Caco-2 (cell line): ENCODE results near the gene AOPEP. TPM values are rescaled to one million over a fixed set of nuclear protein-coding genes. Genes with fewer than 3 reads are reported as not detected.
A peak's percentile ranks its signal among the peaks of the same experiment; 100 is the strongest.

ENCODE experiments used
- BruUV-seq: library from RNA; stranded (reverse); fragments of 400-500 nt; replicated peaks from 2 replicates; lab custom pipeline; 2021; lab: Mats Ljungman, UMichigan
- CTCF ChIA-PET: fragments of 300-600 bp; sonication (Branson Sonifier 250); formaldehyde crosslinking; loops from one replicate; lab custom pipeline; 2022; ENCODE audit warnings: antibody characterized with exemption; lab: Charles Lee
- POLR2A ChIA-PET: fragments of 300-600 bp; sonication (Branson Sonifier 250); formaldehyde crosslinking; loops from one replicate; lab custom pipeline; 2022; ENCODE audit warnings: antibody characterized with exemption; lab: Charles Lee
- DNase-seq, 2 experiments: peaks; one replicate each; pipeline versions ENCODE4 v3.0.0 to v3.0.0-alpha.2; 2020 to 2022
- H3K27me3 ChIP-seq: replicated peaks from 2 replicates; pipeline ENCODE4 v1.6.0; 2011; ENCODE audit warnings: low read length; ENCODE audit not compliant: control insufficient read depth, insufficient read depth
- H3K36me3 ChIP-seq: 2 replicates; pipeline ENCODE4 v1.5.1; 2011; ENCODE audit warnings: low read length; ENCODE audit not compliant: control insufficient read depth, insufficient read depth
- H3K4me1 ChIP-seq: fragments of 250-450 bp; sonication (Bioruptor Pico); 2 replicates; pipeline ENCODE4 v1.5.1; 2020; ENCODE audit warnings: mild to moderate bottlenecking
- H3K4me3 ChIP-seq: 2 replicates; pipeline ENCODE4 v1.5.1; 2011; ENCODE audit warnings: low read depth, mild to moderate bottlenecking, control low read depth, low read length
- H3K9me3 ChIP-seq: fragments of 250-450 bp; sonication (Bioruptor Pico); 2 replicates; pipeline ENCODE4 v1.5.1; 2020; ENCODE audit warnings: mild to moderate bottlenecking, moderate library complexity
- H3K27ac Mint-ChIP-seq: one replicate; pipeline ENCODE4 v1.8.0; 2022; ENCODE audit warnings: mixed read lengths; ENCODE audit not compliant: unreplicated experiment
- H3K27me3 Mint-ChIP-seq: one replicate; pipeline ENCODE4 v1.8.0; 2022; ENCODE audit warnings: mixed read lengths; ENCODE audit not compliant: insufficient read depth, unreplicated experiment
- H3K36me3 Mint-ChIP-seq: one replicate; pipeline ENCODE4 v1.8.0; 2022; ENCODE audit warnings: mild to moderate bottlenecking, mixed read lengths; ENCODE audit not compliant: insufficient read depth, unreplicated experiment
- H3K4me1 Mint-ChIP-seq: one replicate; pipeline ENCODE4 v1.8.0; 2022; ENCODE audit warnings: low read depth, mixed read lengths; ENCODE audit not compliant: unreplicated experiment
- H3K4me3 Mint-ChIP-seq: one replicate; pipeline ENCODE4 v1.8.0; 2022; ENCODE audit warnings: mild to moderate bottlenecking, moderate library complexity, mixed read lengths; ENCODE audit not compliant: unreplicated experiment
- H3K9me3 Mint-ChIP-seq: one replicate; pipeline ENCODE4 v1.8.0; 2022; ENCODE audit warnings: mixed read lengths; ENCODE audit not compliant: unreplicated experiment
- CTCF ChIP-seq, 2 experiments: fragments of 200-600 bp in 1 of 2; IDR thresholded peaks; 1 replicate in 1 of 2; 2 replicates in 1 of 2; pipeline versions ENCODE4 v1.5.1 to v1.8.0; 2011 to 2022; ENCODE audit warnings: antibody characterized with exemption in 1 of 2, control low read depth in 1 of 2, inconsistent platforms in 1 of 2, low read depth in 1 of 2, low read length in 1 of 2, mild to moderate bottlenecking in 1 of 2, moderate library complexity in 1 of 2; ENCODE audit not compliant: insufficient read depth in 1 of 2, severe bottlenecking in 1 of 2, unreplicated experiment in 1 of 2
- intact Hi-C: fragments of 100-400 bp; cut with micrococcal nuclease; formaldehyde crosslinking; loops from one replicate; pipeline ENCODE4 v1.10.0; 2022; ENCODE audit not compliant: unreplicated experiment
- total RNA-seq: library from RNA; stranded (reverse); gene quantifications from 2 replicates; pipeline ENCODE4 v1.2.3, GENCODE V29; 2022

AOPEP gene
- total RNA-seq, 1 experiment from 2014 or later, result 63.3 TPM

- POLR2A ChIA-PET, result interaction anchor here (0.5 kb wide), 1 partner anchor 359 kb away, joined by 4 read pairs; no protein-coding TSS in a partner anchor
- H3K36me3 Mint-ChIP-seq, result peaks cover 30% of the 10 kb centered on the region
These were observed 301.7 kb downstream of the AOPEP start for GRCh38 chr9:95027914-95028852.

DNA sequence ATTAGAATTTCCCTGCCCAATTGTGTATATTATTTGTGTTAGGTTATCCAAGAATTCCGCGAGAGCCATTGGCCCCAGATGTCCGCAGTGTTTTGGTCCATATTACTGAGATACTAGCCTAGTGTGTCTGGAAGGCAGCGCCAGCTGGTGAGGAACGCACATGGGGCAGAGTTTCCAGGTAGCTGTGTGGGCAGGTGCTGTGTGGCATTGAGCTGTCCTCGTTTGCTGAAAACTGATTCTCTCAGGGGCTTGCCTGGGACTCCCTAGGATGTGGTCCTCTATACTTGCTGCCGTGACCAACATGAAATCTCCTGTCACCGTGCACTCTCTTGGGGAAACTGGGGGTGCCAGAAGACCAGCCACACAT, 302.3 kb downstream of the AOPEP start:
- DNase-seq, result no peak
- no peak overlapping the region for H3K4me3 ChIP-seq
- intact Hi-C loops, result loop anchor here (5.0 kb wide), 1 partner anchor 347 kb away; no protein-coding TSS in a partner anchor
- no peak overlapping the region for H3K4me3 Mint-ChIP-seq
- ChIA-PET CTCF (no interaction called here), POLR2A (no interaction called here)
- H3K4me1 Mint-ChIP-seq, result peaks cover 50% of the 10 kb centered on the region
- peak overlapping the region; percentile 34 for H3K27ac Mint-ChIP-seq
- H3K27me3 ChIP-seq, result no peaks in the 10 kb centered on the region
- H3K36me3 ChIP-seq, result peaks cover 1% of the 10 kb centered on the region
- no peaks in the 10 kb centered on the region for H3K27me3 Mint-ChIP-seq
- no TSS peak for BruUV-seq
- H3K9me3 Mint-ChIP-seq, result no peaks in the 10 kb centered on the region
- no peak for TF ChIP-seq CTCF (IDR thresholded peaks at IDR 0.05; ENCODE audit: insufficient read depth in 1 of 2, low read depth in 1 of 2, low read length in 1 of 2, severe bottlenecking in 1 of 2, unreplicated experiment in 1 of 2)
- H3K36me3 Mint-ChIP-seq, result peaks cover 24% of the 10 kb centered on the region
- H3K9me3 ChIP-seq, result no peaks in the 10 kb centered on the region
- H3K4me1 ChIP-seq, result peaks cover 68% of the 10 kb centered on the region

More at GRCh38 chr9:95027914-95028852, 301.7 kb downstream of the AOPEP start:
- H3K9me3 Mint-ChIP-seq, result no peaks in the 10 kb centered on the region
- H3K27me3 ChIP-seq, result no peaks in the 10 kb centered on the region
- DNase-seq, result no peak
- no peak overlapping the region for H3K4me3 ChIP-seq
- H3K27me3 Mint-ChIP-seq, result no peaks in the 10 kb centered on the region
- peaks cover 73% of the 10 kb centered on the region for H3K4me1 ChIP-seq
- H3K9me3 ChIP-seq, result no peaks in the 10 kb centered on the region
- H3K4me3 Mint-ChIP-seq, result no peak overlapping the region
- H3K27ac Mint-ChIP-seq, result no peak overlapping the region
- intact Hi-C loops, result loop anchor here (5.0 kb wide), 1 partner anchor 346 kb away; no protein-coding TSS in a partner anchor
- H3K4me1 Mint-ChIP-seq, result peaks cover 49% of the 10 kb centered on the region
- CTCF ChIA-PET, result no interaction called here
- no peak for TF ChIP-seq CTCF (IDR thresholded peaks at IDR 0.05; ENCODE audit: insufficient read depth in 1 of 2, low read depth in 1 of 2, low read length in 1 of 2, severe bottlenecking in 1 of 2, unreplicated experiment in 1 of 2)
- BruUV-seq, result no TSS peak
- H3K36me3 ChIP-seq, result peaks cover 1% of the 10 kb centered on the region

GRCh38 chr9:95029288-95029687, 302.8 kb downstream of the AOPEP start:
- Mint-ChIP-seq H3K9me3 (no peaks in the 10 kb centered on the region), H3K36me3 (peaks cover 22% of the 10 kb centered on the region), H3K4me3 (no peak overlapping the region), H3K27ac (peak overlapping the region; percentile 34), H3K4me1 (peaks cover 48% of the 10 kb centered on the region), H3K27me3 (no peaks in the 10 kb centered on the region)
- Histone ChIP-seq H3K9me3 (no peaks in the 10 kb centered on the region), H3K36me3 (peaks cover under 1% of the 10 kb centered on the region), H3K27me3 (no peaks in the 10 kb centered on the region), H3K4me3 (no peak overlapping the region), H3K4me1 (peaks cover 64% of the 10 kb centered on the region)
- no peak for TF ChIP-seq CTCF (IDR thresholded peaks at IDR 0.05; ENCODE audit: insufficient read depth in 1 of 2, low read depth in 1 of 2, low read length in 1 of 2, severe bottlenecking in 1 of 2, unreplicated experiment in 1 of 2)
- BruUV-seq, result no TSS peak
- ChIA-PET CTCF (interaction anchor here (0.5 kb wide), 1 partner anchor 86 kb away, joined by 4 read pairs; no protein-coding TSS in a partner anchor), POLR2A (no interaction called here)
- no peak for DNase-seq
- intact Hi-C loops, result loop anchor here (5.0 kb wide), 1 partner anchor 347 kb away; no protein-coding TSS in a partner anchor
